ENCODE data around the gene LAMA3.

DNA sequence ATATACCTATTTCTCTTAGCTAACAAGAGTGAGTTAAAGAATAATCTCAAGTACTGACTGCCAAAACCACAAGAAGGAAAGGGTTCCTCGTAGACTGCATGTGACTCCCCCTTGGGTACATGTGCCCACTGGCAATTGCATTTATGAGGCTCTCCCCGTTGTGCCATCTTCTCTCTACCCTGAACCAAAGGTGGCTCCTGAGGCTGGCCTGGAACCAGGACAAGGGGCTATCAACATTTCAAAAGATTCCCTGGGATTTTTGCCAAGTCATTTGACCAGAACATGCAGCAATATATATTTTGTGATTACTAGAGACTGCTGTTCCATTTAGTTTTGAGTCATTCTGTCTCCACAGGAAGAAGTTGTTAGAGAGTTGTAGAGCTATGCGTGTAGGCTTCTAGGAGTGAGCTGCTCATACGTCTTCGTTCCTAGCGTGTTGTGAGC is 45.8 kb downstream of the LAMA3 start:
- TF ChIP-seq GABPA (IDR thresholded peaks at IDR 0.05 in 1 of 2, conservative IDR thresholded peaks at IDR 0.05 in 1 of 2) (no peak), FOXA1 (IDR thresholded peaks at IDR 0.05) (no peak), RAD21 (IDR thresholded peaks at IDR 0.05) (no peak), TAF1 (conservative IDR thresholded peaks at IDR 0.05) (no peak)
- TF ChIP-seq, protein P1, sequence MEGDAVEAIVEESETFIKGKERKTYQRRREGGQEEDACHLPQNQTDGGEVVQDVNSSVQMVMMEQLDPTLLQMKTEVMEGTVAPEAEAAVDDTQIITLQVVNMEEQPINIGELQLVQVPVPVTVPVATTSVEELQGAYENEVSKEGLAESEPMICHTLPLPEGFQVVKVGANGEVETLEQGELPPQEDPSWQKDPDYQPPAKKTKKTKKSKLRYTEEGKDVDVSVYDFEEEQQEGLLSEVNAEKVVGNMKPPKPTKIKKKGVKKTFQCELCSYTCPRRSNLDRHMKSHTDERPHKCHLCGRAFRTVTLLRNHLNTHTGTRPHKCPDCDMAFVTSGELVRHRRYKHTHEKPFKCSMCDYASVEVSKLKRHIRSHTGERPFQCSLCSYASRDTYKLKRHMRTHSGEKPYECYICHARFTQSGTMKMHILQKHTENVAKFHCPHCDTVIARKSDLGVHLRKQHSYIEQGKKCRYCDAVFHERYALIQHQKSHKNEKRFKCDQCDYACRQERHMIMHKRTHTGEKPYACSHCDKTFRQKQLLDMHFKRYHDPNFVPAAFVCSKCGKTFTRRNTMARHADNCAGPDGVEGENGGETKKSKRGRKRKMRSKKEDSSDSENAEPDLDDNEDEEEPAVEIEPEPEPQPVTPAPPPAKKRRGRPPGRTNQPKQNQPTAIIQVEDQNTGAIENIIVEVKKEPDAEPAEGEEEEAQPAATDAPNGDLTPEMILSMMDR (IDR thresholded peaks at IDR 0.05; ENCODE audit: low read depth, low read length, missing input control), result no peak
- TF ChIP-seq, protein P2, sequence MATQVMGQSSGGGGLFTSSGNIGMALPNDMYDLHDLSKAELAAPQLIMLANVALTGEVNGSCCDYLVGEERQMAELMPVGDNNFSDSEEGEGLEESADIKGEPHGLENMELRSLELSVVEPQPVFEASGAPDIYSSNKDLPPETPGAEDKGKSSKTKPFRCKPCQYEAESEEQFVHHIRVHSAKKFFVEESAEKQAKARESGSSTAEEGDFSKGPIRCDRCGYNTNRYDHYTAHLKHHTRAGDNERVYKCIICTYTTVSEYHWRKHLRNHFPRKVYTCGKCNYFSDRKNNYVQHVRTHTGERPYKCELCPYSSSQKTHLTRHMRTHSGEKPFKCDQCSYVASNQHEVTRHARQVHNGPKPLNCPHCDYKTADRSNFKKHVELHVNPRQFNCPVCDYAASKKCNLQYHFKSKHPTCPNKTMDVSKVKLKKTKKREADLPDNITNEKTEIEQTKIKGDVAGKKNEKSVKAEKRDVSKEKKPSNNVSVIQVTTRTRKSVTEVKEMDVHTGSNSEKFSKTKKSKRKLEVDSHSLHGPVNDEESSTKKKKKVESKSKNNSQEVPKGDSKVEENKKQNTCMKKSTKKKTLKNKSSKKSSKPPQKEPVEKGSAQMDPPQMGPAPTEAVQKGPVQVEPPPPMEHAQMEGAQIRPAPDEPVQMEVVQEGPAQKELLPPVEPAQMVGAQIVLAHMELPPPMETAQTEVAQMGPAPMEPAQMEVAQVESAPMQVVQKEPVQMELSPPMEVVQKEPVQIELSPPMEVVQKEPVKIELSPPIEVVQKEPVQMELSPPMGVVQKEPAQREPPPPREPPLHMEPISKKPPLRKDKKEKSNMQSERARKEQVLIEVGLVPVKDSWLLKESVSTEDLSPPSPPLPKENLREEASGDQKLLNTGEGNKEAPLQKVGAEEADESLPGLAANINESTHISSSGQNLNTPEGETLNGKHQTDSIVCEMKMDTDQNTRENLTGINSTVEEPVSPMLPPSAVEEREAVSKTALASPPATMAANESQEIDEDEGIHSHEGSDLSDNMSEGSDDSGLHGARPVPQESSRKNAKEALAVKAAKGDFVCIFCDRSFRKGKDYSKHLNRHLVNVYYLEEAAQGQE (IDR thresholded peaks at IDR 0.05), result no peak
- TF ChIP-seq, protein P3, sequence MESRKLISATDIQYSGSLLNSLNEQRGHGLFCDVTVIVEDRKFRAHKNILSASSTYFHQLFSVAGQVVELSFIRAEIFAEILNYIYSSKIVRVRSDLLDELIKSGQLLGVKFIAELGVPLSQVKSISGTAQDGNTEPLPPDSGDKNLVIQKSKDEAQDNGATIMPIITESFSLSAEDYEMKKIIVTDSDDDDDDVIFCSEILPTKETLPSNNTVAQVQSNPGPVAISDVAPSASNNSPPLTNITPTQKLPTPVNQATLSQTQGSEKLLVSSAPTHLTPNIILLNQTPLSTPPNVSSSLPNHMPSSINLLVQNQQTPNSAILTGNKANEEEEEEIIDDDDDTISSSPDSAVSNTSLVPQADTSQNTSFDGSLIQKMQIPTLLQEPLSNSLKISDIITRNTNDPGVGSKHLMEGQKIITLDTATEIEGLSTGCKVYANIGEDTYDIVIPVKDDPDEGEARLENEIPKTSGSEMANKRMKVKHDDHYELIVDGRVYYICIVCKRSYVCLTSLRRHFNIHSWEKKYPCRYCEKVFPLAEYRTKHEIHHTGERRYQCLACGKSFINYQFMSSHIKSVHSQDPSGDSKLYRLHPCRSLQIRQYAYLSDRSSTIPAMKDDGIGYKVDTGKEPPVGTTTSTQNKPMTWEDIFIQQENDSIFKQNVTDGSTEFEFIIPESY (IDR thresholded peaks at IDR 0.05), result no peak
- TF ChIP-seq, protein P4, sequence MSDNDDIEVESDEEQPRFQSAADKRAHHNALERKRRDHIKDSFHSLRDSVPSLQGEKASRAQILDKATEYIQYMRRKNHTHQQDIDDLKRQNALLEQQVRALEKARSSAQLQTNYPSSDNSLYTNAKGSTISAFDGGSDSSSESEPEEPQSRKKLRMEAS (IDR thresholded peaks at IDR 0.05), result no peak
